Measurements from ENCODE around the gene CABLES2. TPM values are rescaled to one million over a fixed set of nuclear protein-coding genes. Genes with fewer than 3 reads are reported as not detected.

CABLES2 gene
- total RNA-seq, 1 experiment from 2014 or later = 12.9 TPM

- peaks cover 21% of the 10 kb centered on the region for H3K36me3 ChIP-seq
- H3K9me3 ChIP-seq (replicated peaks) = peaks cover 5% of the 10 kb centered on the region; the same call in 1 of the 2 replicates
- no peak for DNase-seq
- H3K4me1 ChIP-seq = peaks cover 9% of the 10 kb centered on the region
- no peak overlapping the region for H3K4me3 ChIP-seq
- H3K27me3 ChIP-seq = no peaks in the 10 kb centered on the region
- no peak overlapping the region for H3K27ac ChIP-seq
Measured at GRCh38 chr20:62347445-62347844, 59.6 kb downstream of the CABLES2 start.

- peaks cover 5% of the 10 kb centered on the region; the same call in 1 of the 2 replicates for H3K9me3 ChIP-seq (replicated peaks)
- no peak for DNase-seq
- peaks cover 21% of the 10 kb centered on the region for H3K36me3 ChIP-seq
- H3K27me3 ChIP-seq = no peaks in the 10 kb centered on the region
- peaks cover 9% of the 10 kb centered on the region for H3K4me1 ChIP-seq
- no peak overlapping the region for H3K27ac ChIP-seq
- no peak overlapping the region for H3K4me3 ChIP-seq
Measured at GRCh38 chr20:62347151-62347404, 60.0 kb downstream of the CABLES2 start.

GRCh38 chr20:62346398-62347150, 60.5 kb downstream of the CABLES2 start:
- Histone ChIP-seq H3K4me3 (no peak overlapping the region), H3K27me3 (no peaks in the 10 kb centered on the region), H3K27ac (no peak overlapping the region), H3K36me3 (peaks cover 19% of the 10 kb centered on the region), H3K4me1 (peaks cover 9% of the 10 kb centered on the region), H3K9me3 (replicated peaks) (peaks cover 5% of the 10 kb centered on the region; the same call in 1 of the 2 replicates)
- DNase-seq = no peak

- H3K27me3 ChIP-seq = no peaks in the 10 kb centered on the region
- peaks cover 5% of the 10 kb centered on the region; the same call in 1 of the 2 replicates for H3K9me3 ChIP-seq (replicated peaks)
- peaks cover 9% of the 10 kb centered on the region for H3K4me1 ChIP-seq
- no peak overlapping the region for H3K27ac ChIP-seq
- no peak overlapping the region for H3K4me3 ChIP-seq
- H3K36me3 ChIP-seq = peaks cover 20% of the 10 kb centered on the region
- no peak for DNase-seq
Measured at GRCh38 chr20:62345681-62346370, 61.3 kb downstream of the CABLES2 start.

- no peak for DNase-seq
- Histone ChIP-seq H3K4me3 (no peak overlapping the region), H3K4me1 (peaks cover 9% of the 10 kb centered on the region), H3K9me3 (replicated peaks) (peaks cover 5% of the 10 kb centered on the region; the same call in 1 of the 2 replicates), H3K27ac (no peak overlapping the region), H3K36me3 (peaks cover 28% of the 10 kb centered on the region), H3K27me3 (no peaks in the 10 kb centered on the region)
Measured at GRCh38 chr20:62344782-62345181, 62.3 kb downstream of the CABLES2 start.

GRCh38 chr20:62344092-62344491, 63.0 kb downstream of the CABLES2 start:
- Histone ChIP-seq H3K4me3 (no peak overlapping the region), H3K27me3 (no peaks in the 10 kb centered on the region), H3K27ac (no peak overlapping the region), H3K36me3 (peaks cover 32% of the 10 kb centered on the region), H3K9me3 (replicated peaks) (peaks cover 5% of the 10 kb centered on the region; the same call in 1 of the 2 replicates), H3K4me1 (peaks cover 9% of the 10 kb centered on the region)
- no peak for DNase-seq

- H3K36me3 ChIP-seq = peaks cover 33% of the 10 kb centered on the region
- H3K27ac ChIP-seq = no peak overlapping the region
- H3K27me3 ChIP-seq = no peaks in the 10 kb centered on the region
- DNase-seq = no peak
- H3K4me1 ChIP-seq = peaks cover 9% of the 10 kb centered on the region
- H3K4me3 ChIP-seq = no peak overlapping the region
- no peaks in the 10 kb centered on the region; the same call in 1 of the 2 replicates for H3K9me3 ChIP-seq (replicated peaks)
Measured at GRCh38 chr20:62342910-62343309, 64.2 kb downstream of the CABLES2 start.

- Histone ChIP-seq H3K27me3 (no peaks in the 10 kb centered on the region), H3K36me3 (peaks cover 35% of the 10 kb centered on the region), H3K4me1 (no peaks in the 10 kb centered on the region), H3K4me3 (no peak overlapping the region), H3K9me3 (replicated peaks) (no peaks in the 10 kb centered on the region; the same call in 1 of the 2 replicates), H3K27ac (no peak overlapping the region)
- DNase-seq = no peak
Measured at GRCh38 chr20:62339647-62340062, 67.4 kb downstream of the CABLES2 start.

Other genes with a start within 250 kb of the CABLES2 start
- 63.8 and 66.2 TPM in 2 replicates for gene MTG2, start 224.3 kb downstream of the CABLES2 start, total RNA-seq (2014; rRNA removed; shearing (Covaris generic))
- gene HRH3, start 187.0 kb downstream of the CABLES2 start, total RNA-seq (2014; rRNA removed; shearing (Covaris generic)) = 0.15 TPM in 1 of 2 replicates, not detected in the other
- gene OSBPL2, start 168.8 kb downstream of the CABLES2 start, total RNA-seq (2014; rRNA removed; shearing (Covaris generic)) = 36.7 and 40.2 TPM in 2 replicates
- gene ADRM1, start 104.3 kb downstream of the CABLES2 start, total RNA-seq (2014; rRNA removed; shearing (Covaris generic)) = 160 and 174 TPM in 2 replicates
- 37.3 and 43.8 TPM in 2 replicates for gene LAMA5, start 40.0 kb downstream of the CABLES2 start, total RNA-seq (2014; rRNA removed; shearing (Covaris generic))
- 3,142 and 3,675 TPM in 2 replicates for gene RPS21, start 20.2 kb downstream of the CABLES2 start, total RNA-seq (2014; rRNA removed; shearing (Covaris generic))
- gene RBBP8NL, start 20.3 kb upstream of the CABLES2 start, total RNA-seq (2014; rRNA removed; shearing (Covaris generic)) = not detected in 2 replicates
- not detected in 2 replicates for gene GATA5, start 68.7 kb upstream of the CABLES2 start, total RNA-seq (2014; rRNA removed; shearing (Covaris generic))
- gene SLCO4A1, start 235.2 kb upstream of the CABLES2 start, total RNA-seq (2014; rRNA removed; shearing (Covaris generic)) = 3.9 and 5.8 TPM in 2 replicates